HAP-1 (cell line): Measurements from ENCODE around the gene MED27.

Experiments used
- DNase-seq, 2 experiments: peaks; one replicate each; pipeline ENCODE4 v3.0.0-alpha.2; 2016 to 2020; ENCODE audit warnings: low spot score in 2 of 2
- H3K27me3 ChIP-seq: fragments of 250-450 bp; sonication (Bioruptor Pico); 2 replicates; pipeline ENCODE4 v1.5.1; 2020; ENCODE audit warnings: low read depth, mild to moderate bottlenecking, moderate library complexity
- H3K36me3 ChIP-seq: fragments of 250-450 bp; sonication (Bioruptor Pico); replicated peaks from 2 replicates; pipeline ENCODE4 v1.5.1; 2020; ENCODE audit warnings: mild to moderate bottlenecking
- H3K4me1 ChIP-seq: fragments of 250-450 bp; sonication (Bioruptor Pico); 2 replicates; pipeline ENCODE4 v1.5.1; 2020; ENCODE audit warnings: mild to moderate bottlenecking
- H3K4me3 ChIP-seq: fragments of 250-450 bp; sonication (Bioruptor Pico); 2 replicates; pipeline ENCODE4 v1.5.1; 2020; ENCODE audit warnings: mild to moderate bottlenecking, moderate library complexity
- H3K9me3 ChIP-seq: fragments of 250-450 bp; sonication (Bioruptor Pico); 2 replicates; pipeline ENCODE4 v1.5.1; 2020; ENCODE audit warnings: mild to moderate bottlenecking, moderate library complexity
- in situ Hi-C: fragments of 300-500 bp; cut with MboI; formaldehyde crosslinking; loops from 3 replicates; pipeline ENCODE4 v1.14.3; 2020; ENCODE audit warnings: low sequenced_read_pairs, inconsistent platforms, mixed read lengths

Gene MED27

GRCh38 chr9:132030626-132031325 lies 48.9 kb downstream of the MED27 start:
- no peak overlapping the region for H3K4me3 ChIP-seq
- H3K9me3 ChIP-seq: no peaks in the 10 kb centered on the region
- H3K36me3 ChIP-seq: no peaks in the 10 kb centered on the region
- DNase-seq: no peak
- H3K27me3 ChIP-seq: no peaks in the 10 kb centered on the region
- in situ Hi-C loops: no loop called here
- H3K4me1 ChIP-seq: peaks cover 28% of the 10 kb centered on the region

GRCh38 chr9:132027752-132028663 lies 51.7 kb downstream of the MED27 start:
- H3K27me3 ChIP-seq: no peaks in the 10 kb centered on the region
- no peak for DNase-seq
- peaks cover 16% of the 10 kb centered on the region for H3K4me1 ChIP-seq
- in situ Hi-C loops: no loop called here
- no peaks in the 10 kb centered on the region for H3K36me3 ChIP-seq
- no peaks in the 10 kb centered on the region for H3K9me3 ChIP-seq
- no peak overlapping the region for H3K4me3 ChIP-seq

- peaks cover 8% of the 10 kb centered on the region for H3K4me1 ChIP-seq
- in situ Hi-C loops: no loop called here
- no peaks in the 10 kb centered on the region for H3K9me3 ChIP-seq
- H3K36me3 ChIP-seq: no peaks in the 10 kb centered on the region
- H3K27me3 ChIP-seq: no peaks in the 10 kb centered on the region
- H3K4me3 ChIP-seq: no peak overlapping the region
- DNase-seq: peak; percentile 22 to 70
Measured at GRCh38 chr9:132026932-132027585, 52.6 kb downstream of the MED27 start.

GRCh38 chr9:132025766-132026165 lies 53.9 kb downstream of the MED27 start:
- Histone ChIP-seq H3K9me3 (no peaks in the 10 kb centered on the region), H3K4me1 (peaks cover 18% of the 10 kb centered on the region), H3K4me3 (no peak overlapping the region), H3K36me3 (no peaks in the 10 kb centered on the region), H3K27me3 (no peaks in the 10 kb centered on the region)
- no peak for DNase-seq
- in situ Hi-C loops: no loop called here

GRCh38 chr9:132024589-132024988 lies 55.1 kb downstream of the MED27 start:
- in situ Hi-C loops: no loop called here

GRCh38 chr9:132023419-132024180 lies 56.1 kb downstream of the MED27 start:
- Histone ChIP-seq H3K4me1 (peaks cover 23% of the 10 kb centered on the region), H3K36me3 (no peaks in the 10 kb centered on the region)
- in situ Hi-C loops: no loop called here

More at GRCh38 chr9:132024589-132024988, 55.1 kb downstream of the MED27 start:
- no peak for DNase-seq
- no peaks in the 10 kb centered on the region for H3K36me3 ChIP-seq
- no peaks in the 10 kb centered on the region for H3K27me3 ChIP-seq
- H3K4me1 ChIP-seq: peaks cover 23% of the 10 kb centered on the region
- H3K4me3 ChIP-seq: no peak overlapping the region
- H3K9me3 ChIP-seq: no peaks in the 10 kb centered on the region

GRCh38 chr9:132020820-132021510 lies 58.7 kb downstream of the MED27 start:
- peak in 1 of 2 experiments; percentile 48 for DNase-seq
- H3K27me3 ChIP-seq: no peaks in the 10 kb centered on the region
- in situ Hi-C loops: no loop called here
- no peaks in the 10 kb centered on the region for H3K36me3 ChIP-seq
- H3K4me1 ChIP-seq: peaks cover 17% of the 10 kb centered on the region
- no peaks in the 10 kb centered on the region for H3K9me3 ChIP-seq
- H3K4me3 ChIP-seq: no peak overlapping the region

More at GRCh38 chr9:132023419-132024180, 56.1 kb downstream of the MED27 start:
- Histone ChIP-seq H3K9me3 (no peaks in the 10 kb centered on the region), H3K4me3 (no peak overlapping the region), H3K27me3 (no peaks in the 10 kb centered on the region)
- DNase-seq: no peak

GRCh38 chr9:132020272-132020671 lies 59.4 kb downstream of the MED27 start:
- in situ Hi-C loops: no loop called here
- Histone ChIP-seq H3K36me3 (no peaks in the 10 kb centered on the region), H3K9me3 (no peaks in the 10 kb centered on the region), H3K27me3 (no peaks in the 10 kb centered on the region), H3K4me1 (peaks cover 17% of the 10 kb centered on the region), H3K4me3 (no peak overlapping the region)
- no peak for DNase-seq

GRCh38 chr9:132019702-132020101 lies 60.0 kb downstream of the MED27 start:
- Histone ChIP-seq H3K36me3 (no peaks in the 10 kb centered on the region), H3K4me3 (no peak overlapping the region), H3K4me1 (peaks cover 17% of the 10 kb centered on the region), H3K9me3 (no peaks in the 10 kb centered on the region), H3K27me3 (no peaks in the 10 kb centered on the region)
- in situ Hi-C loops: no loop called here
- no peak for DNase-seq

- H3K36me3 ChIP-seq: no peaks in the 10 kb centered on the region
- no peaks in the 10 kb centered on the region for H3K27me3 ChIP-seq
- no peak for DNase-seq
- in situ Hi-C loops: no loop called here
- no peaks in the 10 kb centered on the region for H3K9me3 ChIP-seq
- no peak overlapping the region for H3K4me3 ChIP-seq
- peaks cover 17% of the 10 kb centered on the region for H3K4me1 ChIP-seq
Measured at GRCh38 chr9:132018957-132019405, 60.7 kb downstream of the MED27 start.

GRCh38 chr9:132016456-132016855 lies 63.2 kb downstream of the MED27 start:
- Histone ChIP-seq H3K27me3 (no peaks in the 10 kb centered on the region), H3K36me3 (peaks cover 4% of the 10 kb centered on the region; the same call in 1 of the 2 replicates), H3K4me1 (peaks cover 14% of the 10 kb centered on the region), H3K4me3 (no peak overlapping the region), H3K9me3 (no peaks in the 10 kb centered on the region)
- in situ Hi-C loops: no loop called here
- DNase-seq: no peak

- H3K36me3 ChIP-seq: peaks cover 4% of the 10 kb centered on the region; the same call in 1 of the 2 replicates
Measured at GRCh38 chr9:132015866-132016265, 63.8 kb downstream of the MED27 start.

More at GRCh38 chr9:132015866-132016265, 63.8 kb downstream of the MED27 start:
- no peak for DNase-seq
- H3K9me3 ChIP-seq: no peaks in the 10 kb centered on the region
- peaks cover 8% of the 10 kb centered on the region for H3K4me1 ChIP-seq
- in situ Hi-C loops: no loop called here
- H3K4me3 ChIP-seq: no peak overlapping the region
- H3K27me3 ChIP-seq: no peaks in the 10 kb centered on the region
